PC-3 (cell line): ENCODE measurements around the gene LSP1. TPM values are rescaled to one million over a fixed set of nuclear protein-coding genes. Genes with fewer than 3 reads are reported as not detected.

Source experiments
- ATAC-seq: fragments of 200-7000 bp; cut with Tn5 transposase; 2 replicates; pipeline ENCODE4 v1.9.1; 2020; ENCODE audit warnings: mild to moderate bottlenecking, moderate library complexity
- BruUV-seq: library from RNA; stranded (reverse); fragments of 400-500 nt; replicated peaks from 2 replicates; lab custom pipeline; 2021; lab: Mats Ljungman, UMichigan
- CTCF ChIA-PET: fragments of 300-600 bp; sonication (Branson Sonifier 250); formaldehyde crosslinking; loops from one replicate; lab custom pipeline; 2022; ENCODE audit warnings: antibody characterized with exemption; lab: Charles Lee
- POLR2A ChIA-PET: fragments of 300-600 bp; sonication (Branson Sonifier 250); formaldehyde crosslinking; loops from one replicate; lab custom pipeline; 2022; ENCODE audit warnings: antibody characterized with exemption; ENCODE audit not compliant: unreplicated experiment; lab: Charles Lee
- DNase-seq: peaks from one replicate; pipeline ENCODE4 v3.0.0-alpha.2; 2015
- H2AFZ ChIP-seq: fragments of 300-600 bp; sonication (generic); 2 replicates; pipeline ENCODE4 v1.6.0; 2016; ENCODE audit warnings: antibody characterized with exemption, low read length
- H3F3A ChIP-seq: fragments of 300-600 bp; sonication (generic); one replicate; pipeline ENCODE4 v1.6.0; 2017; ENCODE audit warnings: antibody characterized with exemption, low read length, control low read depth, mild to moderate bottlenecking; ENCODE audit not compliant: unreplicated experiment
- H3K27ac ChIP-seq: fragments of 300-600 bp; sonication (generic); 2 replicates; pipeline ENCODE4 v1.5.1; 2016; ENCODE audit warnings: mild to moderate bottlenecking, low read length
- H3K27me3 ChIP-seq: fragments of 300-600 bp; sonication (generic); 2 replicates; pipeline ENCODE4 v1.6.1; 2016; ENCODE audit warnings: low read length, mixed read lengths
- H3K36me3 ChIP-seq: fragments of 300-600 bp; sonication (generic); 2 replicates; pipeline ENCODE4 v1.6.1; 2016; ENCODE audit warnings: low read depth, mixed run types, low read length, mixed read lengths
- H3K4me1 ChIP-seq: fragments of 300-600 bp; sonication (generic); 2 replicates; pipeline ENCODE4 v1.5.1; 2016; ENCODE audit warnings: low read length; ENCODE audit not compliant: insufficient read depth
- H3K4me2 ChIP-seq: fragments of 300-600 bp; sonication (generic); 2 replicates; pipeline ENCODE4 v1.6.0; 2016; ENCODE audit warnings: low read length
- H3K4me3 ChIP-seq: fragments of 300-600 bp; sonication (generic); 2 replicates; pipeline ENCODE4 v1.5.1; 2016; ENCODE audit warnings: mild to moderate bottlenecking, low read length, mixed read lengths
- H3K79me2 ChIP-seq: fragments of 300-600 bp; sonication (generic); 2 replicates; pipeline ENCODE4 v1.6.1; 2017; ENCODE audit warnings: low read length, mixed read lengths
- H3K9ac ChIP-seq: fragments of 300-600 bp; sonication (generic); 2 replicates; pipeline ENCODE4 v1.6.0; 2016; ENCODE audit warnings: mild to moderate bottlenecking, low read length
- H3K9me2 ChIP-seq: fragments of 300-600 bp; sonication (generic); replicated peaks from 2 replicates; pipeline ENCODE4 v1.6.1; 2016; ENCODE audit warnings: mixed run types, low read length, mixed read lengths
- H3K9me3 ChIP-seq: fragments of 300-600 bp; sonication (generic); 2 replicates; pipeline ENCODE4 v1.6.1; 2016; ENCODE audit warnings: low read length, mixed read lengths
- H4K20me1 ChIP-seq: fragments of 300-600 bp; sonication (generic); 2 replicates; pipeline ENCODE4 v1.6.1; 2016; ENCODE audit warnings: low read length, mixed read lengths
- CTCF ChIP-seq: fragments of 300-600 bp; sonication (generic); conservative IDR thresholded peaks from 2 replicates; pipeline ENCODE4 v1.5.1; 2017; ENCODE audit warnings: antibody characterized with exemption, low read depth, mild to moderate bottlenecking, low read length
- EZH2 ChIP-seq: fragments of 300-600 bp; sonication (generic); IDR thresholded peaks from one replicate; pipeline ENCODE4 v1.6.1; 2017; ENCODE audit warnings: antibody characterized with exemption, mild to moderate bottlenecking, low read length; ENCODE audit not compliant: unreplicated experiment
- EZH2phosphoT487 ChIP-seq: fragments of 300-600 bp; sonication (generic); IDR thresholded peaks from 2 replicates; pipeline ENCODE4 v1.6.1; 2018; ENCODE audit warnings: mild to moderate bottlenecking, antibody characterized with exemption, low read length, borderline replicate concordance
- intact Hi-C: fragments of 100-400 bp; cut with micrococcal nuclease; formaldehyde crosslinking; loops from 2 replicates; pipeline ENCODE4 v1.9.0; 2023
- total RNA-seq: library from RNA; depleted of rRNA; stranded (reverse); fragments of >200 nt; gene quantifications from 2 replicates; pipeline ENCODE4 v1.2.3, GENCODE V29; 2014

LSP1 gene
- total RNA-seq, 1 experiment from 2014 or later, result not detected

GRCh38 chr11:1926156-1927025, 73.5 kb downstream of the LSP1 start:
- CTCF ChIA-PET, result no interaction called here
- H3K79me2 ChIP-seq, result no peaks in the 10 kb centered on the region
- H3K4me1 ChIP-seq, result no peaks in the 10 kb centered on the region
- TF ChIP-seq EZH2phosphoT487 (no peak), CTCF (no peak), EZH2 (no peak)
- no peaks in the 10 kb centered on the region for H4K20me1 ChIP-seq
- no peaks in the 10 kb centered on the region for H3F3A ChIP-seq
- no peak overlapping the region for H3K4me2 ChIP-seq
- POLR2A ChIA-PET, result interaction anchor here (0.6 kb wide), 1 partner anchor 34 kb away, joined by 3 read pairs; no protein-coding TSS in a partner anchor
- no peak overlapping the region for H3K4me3 ChIP-seq
- H3K9ac ChIP-seq, result no peak overlapping the region
- no peaks in the 10 kb centered on the region for H3K9me3 ChIP-seq
- no peak for ATAC-seq
- no peaks in the 10 kb centered on the region for H3K36me3 ChIP-seq
- no peak for DNase-seq
- no peak overlapping the region for H2AFZ ChIP-seq
- no peaks in the 10 kb centered on the region for H3K9me2 ChIP-seq
- no peaks in the 10 kb centered on the region for H3K27me3 ChIP-seq
- intact Hi-C loops, result no loop called here
- BruUV-seq, result no TSS peak
- H3K27ac ChIP-seq, result no peak overlapping the region

- DNase-seq (no peak), ATAC-seq (no peak)
- Histone ChIP-seq H3K4me2 (no peak overlapping the region), H2AFZ (no peak overlapping the region), H3K9ac (no peak overlapping the region), H3K79me2 (no peaks in the 10 kb centered on the region), H3K9me3 (no peaks in the 10 kb centered on the region), H3K9me2 (no peaks in the 10 kb centered on the region), H4K20me1 (no peaks in the 10 kb centered on the region), H3F3A (no peaks in the 10 kb centered on the region), H3K4me1 (no peaks in the 10 kb centered on the region), H3K4me3 (no peak overlapping the region), H3K27ac (no peak overlapping the region), H3K27me3 (no peaks in the 10 kb centered on the region), H3K36me3 (no peaks in the 10 kb centered on the region)
- intact Hi-C loops, result no loop called here
- CTCF ChIA-PET, result no interaction called here
- TF ChIP-seq EZH2phosphoT487 (no peak), EZH2 (no peak), CTCF (no peak)
- POLR2A ChIA-PET, result interaction anchor here (0.6 kb wide), 1 partner anchor 33 kb away, joined by 3 read pairs; no protein-coding TSS in a partner anchor
- no TSS peak for BruUV-seq
Observed at GRCh38 chr11:1927026-1927847, 74.4 kb downstream of the LSP1 start.
